ENCODE data around the gene SPEF1. TPM values are rescaled to one million over a fixed set of nuclear protein-coding genes. Genes with fewer than 3 reads are reported as not detected.

Gene SPEF1
- polyA plus RNA-seq, 3 donors = 1.3 to 2.5 (median 2.0) TPM

DNA sequence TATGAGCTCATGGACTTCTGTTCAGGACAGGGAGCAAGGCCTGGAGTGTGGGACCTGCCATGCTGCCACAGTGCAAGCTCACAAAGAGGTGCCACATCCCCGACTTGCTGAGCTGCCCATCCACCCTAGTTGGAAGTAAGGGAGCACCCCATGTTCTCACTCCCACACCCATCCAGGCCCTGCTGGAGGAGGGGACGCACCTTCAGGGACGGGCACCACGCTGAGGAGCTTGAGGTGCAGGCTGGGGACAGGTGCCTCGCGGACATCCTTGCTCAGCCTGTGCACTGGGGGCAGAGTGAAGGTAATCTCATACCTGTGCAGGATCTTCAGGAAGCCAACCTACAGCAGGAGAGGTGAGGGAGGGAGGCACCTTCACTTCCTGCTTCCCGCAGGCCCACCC is 26.0 kb downstream of the SPEF1 start:
- DNase-seq (ENCODE audit: extremely low read depth in 1 of 11, low read depth in 9 of 11, low spot score in 4 of 11) = no peak

DNA sequence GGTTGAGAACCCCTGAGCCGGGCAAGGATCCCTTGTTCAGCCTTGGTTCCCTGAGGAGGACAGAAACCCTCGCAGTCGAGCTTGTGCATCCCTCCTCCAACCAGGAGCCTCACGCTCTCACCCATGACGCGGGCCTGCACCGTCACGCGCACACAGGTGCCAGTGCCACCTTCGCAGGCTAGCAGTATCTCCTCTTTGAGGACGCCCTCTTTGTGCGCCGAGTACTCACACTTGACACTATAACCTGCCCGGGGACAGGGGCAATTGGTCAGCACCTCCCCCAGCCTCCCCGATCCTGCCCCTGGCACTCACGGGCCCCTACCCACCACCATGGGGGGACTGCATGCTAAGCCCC is 27.0 kb downstream of the SPEF1 start:
- DNase-seq (ENCODE audit: extremely low read depth in 1 of 11, low read depth in 9 of 11, low spot score in 4 of 11) = no peak

DNA sequence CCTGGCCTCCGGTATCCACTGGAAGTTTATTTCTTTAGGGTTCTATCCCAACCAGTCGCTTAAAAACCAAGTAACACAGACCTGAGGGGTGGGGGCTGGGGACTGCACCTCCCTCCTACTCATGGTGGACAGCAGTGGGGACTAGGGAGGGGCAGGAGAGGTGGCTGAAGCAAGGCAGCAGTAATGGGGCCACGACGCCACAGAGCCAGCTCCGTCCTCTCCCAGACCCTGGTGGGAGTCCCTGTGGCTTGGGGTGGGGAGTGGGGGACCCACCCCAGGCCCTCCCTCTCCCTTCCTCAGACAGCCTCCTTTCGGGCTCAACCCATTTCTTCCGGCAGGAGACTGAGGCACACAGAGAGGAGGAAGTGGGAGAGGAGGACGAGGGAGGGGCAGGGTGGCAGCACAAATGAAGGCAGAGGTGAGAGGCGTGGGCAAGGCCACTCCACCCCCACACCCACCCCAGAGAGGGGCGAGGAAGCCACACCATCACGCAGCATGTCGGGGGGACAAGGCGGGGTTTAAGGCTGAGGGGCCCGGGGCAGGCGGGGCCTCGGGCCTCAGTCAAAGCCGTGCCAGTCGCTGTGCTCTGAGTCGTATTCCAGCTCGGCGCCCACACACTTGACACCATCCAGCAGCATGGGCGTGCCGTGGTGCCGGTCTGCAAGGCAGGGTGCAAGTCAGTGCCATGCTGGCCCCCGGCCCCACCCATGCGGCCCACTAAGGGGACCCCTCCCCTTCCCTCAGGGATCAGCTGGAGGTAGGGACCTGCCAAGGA is 27.6 kb downstream of the SPEF1 start:
- no peak for DNase-seq (ENCODE audit: extremely low read depth in 1 of 11, low read depth in 9 of 11, low spot score in 4 of 11)

DNA sequence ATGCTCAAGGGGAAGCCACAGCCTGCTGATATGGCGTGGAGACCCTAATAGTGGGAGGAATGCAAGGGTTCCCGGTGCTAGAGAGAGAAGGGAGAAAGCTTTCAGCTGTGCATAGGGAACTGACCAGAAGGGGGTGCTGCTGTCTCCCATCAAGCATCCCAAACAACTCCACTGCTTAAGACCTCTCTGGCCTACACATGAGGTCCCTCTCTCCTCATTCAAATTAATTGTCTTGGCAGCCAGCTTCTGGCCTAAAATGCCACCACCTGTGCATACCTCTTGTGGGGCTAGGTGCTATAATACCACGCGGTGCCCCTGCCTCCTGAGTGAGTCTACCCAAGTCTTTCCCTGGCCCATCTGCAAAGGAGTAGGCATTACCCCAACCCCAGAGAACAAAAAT is 28.1 kb downstream of the SPEF1 start:
- DNase-seq (ENCODE audit: extremely low read depth in 1 of 11, low read depth in 9 of 11, low spot score in 4 of 11) = no peak

DNA sequence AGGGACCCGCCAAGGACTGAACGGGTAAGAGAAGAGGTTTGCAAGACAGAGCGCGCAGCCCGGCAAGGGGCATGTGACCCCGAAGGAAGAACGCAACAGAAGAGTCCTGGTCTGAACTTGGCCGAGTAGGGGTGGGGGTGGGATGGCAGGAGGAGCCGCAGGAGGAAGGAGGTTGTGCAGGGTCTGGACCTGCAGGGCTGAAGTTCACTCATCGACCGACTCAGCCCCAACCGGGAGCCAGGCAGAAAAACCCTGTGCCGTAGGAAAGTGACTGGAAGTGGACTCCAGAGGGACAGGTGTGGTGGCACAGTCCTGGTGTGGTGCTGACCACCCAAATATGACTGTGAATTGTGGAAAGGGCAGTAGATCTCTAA is 28.9 kb downstream of the SPEF1 start:
- no peak for DNase-seq (ENCODE audit: extremely low read depth in 1 of 11, low read depth in 9 of 11, low spot score in 4 of 11)

DNA sequence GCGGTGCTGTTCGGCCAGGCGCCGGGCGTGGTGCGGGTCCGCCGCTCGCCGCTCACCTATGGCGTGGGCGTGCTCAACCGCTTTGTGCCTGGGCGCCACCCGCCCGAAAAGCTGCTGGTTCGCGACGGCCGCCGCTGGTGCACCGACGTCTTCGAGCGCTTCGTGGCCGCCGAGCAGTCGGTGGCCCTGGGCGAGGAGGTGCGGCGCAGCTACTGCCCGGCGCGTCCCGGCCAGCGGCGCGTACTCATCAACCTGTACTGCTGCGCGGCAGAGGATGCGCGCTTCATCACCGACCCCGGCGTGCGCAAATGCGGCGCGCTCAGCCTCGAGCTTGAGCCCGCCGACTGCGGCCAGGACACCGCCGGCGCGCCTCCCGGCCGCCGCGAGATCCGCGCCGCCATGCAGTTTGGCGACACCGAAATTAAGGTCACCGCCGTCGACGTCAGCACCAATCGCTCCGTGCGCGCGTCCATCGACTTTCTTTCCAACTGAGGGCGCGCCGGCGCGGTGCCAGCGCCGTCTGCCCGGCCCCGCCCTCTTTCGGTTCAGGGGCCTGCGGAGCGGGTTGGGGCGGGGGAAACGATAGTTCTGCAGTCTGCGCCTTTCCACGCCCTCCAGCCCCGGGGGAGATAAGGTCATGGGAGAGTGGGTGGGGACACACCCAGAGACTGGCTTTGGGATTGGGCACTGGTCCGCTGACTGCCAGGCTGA is 29.4 kb downstream of the SPEF1 start:
- DNase-seq (ENCODE audit: extremely low read depth in 1 of 11, low read depth in 9 of 11, low spot score in 4 of 11) = no peak

DNA sequence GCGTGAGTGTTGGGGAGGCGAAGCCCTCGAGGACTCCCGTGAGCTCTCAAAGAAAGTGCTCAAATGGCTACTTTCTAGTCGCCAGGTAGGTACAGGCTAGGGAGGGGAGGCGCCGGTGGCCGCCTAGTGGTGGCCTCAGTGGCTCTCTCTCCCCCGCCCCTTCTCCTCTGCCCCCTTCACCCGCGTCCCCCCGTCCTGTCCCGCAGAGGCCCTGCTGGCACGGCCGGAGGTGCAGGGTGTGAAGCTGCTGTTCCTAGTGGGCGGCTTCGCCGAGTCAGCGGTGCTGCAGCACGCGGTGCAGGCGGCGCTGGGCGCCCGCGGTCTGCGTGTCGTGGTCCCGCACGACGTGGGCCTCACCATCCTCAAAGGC is 30.0 kb downstream of the SPEF1 start:
- DNase-seq (ENCODE audit: extremely low read depth in 1 of 11, low read depth in 9 of 11, low spot score in 4 of 11) = no peak

DNA sequence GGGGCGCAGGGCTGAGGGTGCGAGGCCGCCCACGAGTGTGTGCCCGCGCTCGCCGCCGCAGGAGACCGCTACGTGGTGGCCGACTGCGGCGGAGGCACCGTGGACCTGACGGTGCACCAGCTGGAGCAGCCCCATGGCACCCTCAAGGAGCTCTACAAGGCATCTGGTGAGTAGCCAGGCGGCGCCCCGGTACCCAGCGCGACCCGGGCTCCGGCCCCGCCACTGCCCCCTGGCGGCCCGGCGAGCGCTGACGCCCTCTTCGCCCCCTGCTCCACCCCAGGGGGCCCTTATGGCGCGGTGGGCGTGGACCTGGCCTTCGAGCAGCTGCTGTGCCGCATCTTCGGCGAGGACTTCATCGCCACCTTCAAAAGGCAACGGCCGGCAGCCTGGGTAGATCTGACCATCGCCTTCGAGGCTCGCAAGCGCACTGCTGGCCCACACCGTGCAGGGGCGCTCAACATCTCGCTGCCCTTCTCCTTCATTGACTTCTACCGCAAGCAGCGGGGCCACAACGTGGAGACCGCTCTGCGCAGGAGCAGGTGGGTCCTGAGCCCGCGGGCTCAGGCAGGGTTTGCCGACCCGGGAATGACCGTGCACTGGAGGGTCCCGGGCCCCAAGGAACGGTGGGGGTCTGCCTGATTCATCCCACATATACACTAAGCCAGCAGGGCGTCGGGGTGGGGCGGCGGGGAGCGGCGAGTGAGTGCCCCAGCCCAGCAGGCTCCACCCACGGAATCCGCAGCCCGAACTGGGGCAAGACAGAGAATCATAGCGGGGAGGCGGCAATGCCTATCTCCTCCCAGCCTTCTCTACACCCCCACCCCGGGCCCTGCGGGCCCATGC is 31.3 kb downstream of the SPEF1 start:
- no peak for DNase-seq (ENCODE audit: extremely low read depth in 1 of 11, low read depth in 9 of 11, low spot score in 4 of 11)

DNA sequence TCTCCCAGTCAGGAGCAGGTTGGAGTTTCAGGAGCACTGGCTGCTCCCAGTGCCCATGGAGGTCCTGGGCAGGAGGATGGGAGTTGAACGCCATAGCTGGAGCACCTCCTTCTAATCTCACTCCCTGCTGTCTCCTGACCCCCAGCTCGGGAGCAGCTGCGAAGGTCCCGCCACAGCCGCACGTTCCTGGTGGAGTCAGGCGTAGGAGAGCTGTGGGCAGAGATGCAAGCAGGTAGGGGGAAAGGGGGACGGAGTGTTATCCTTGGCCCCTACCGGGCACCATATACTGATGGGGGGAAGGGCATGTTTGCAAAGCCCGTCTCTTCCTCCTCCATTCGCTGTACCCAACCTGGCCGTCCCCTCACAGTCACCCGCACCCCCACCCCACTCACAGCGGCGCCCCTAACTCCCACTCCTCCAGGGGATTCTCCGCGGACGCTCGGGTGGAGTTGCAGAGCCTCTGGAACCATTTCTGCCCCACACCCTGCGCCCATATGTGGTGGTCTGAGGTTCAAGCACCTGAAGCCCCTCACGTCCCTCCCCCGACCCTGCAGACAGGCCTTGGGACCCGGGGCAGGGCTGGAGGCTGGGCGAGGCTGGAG is 32.1 kb downstream of the SPEF1 start:
- no peak for DNase-seq (ENCODE audit: extremely low read depth in 1 of 11, low read depth in 9 of 11, low spot score in 4 of 11)

DNA sequence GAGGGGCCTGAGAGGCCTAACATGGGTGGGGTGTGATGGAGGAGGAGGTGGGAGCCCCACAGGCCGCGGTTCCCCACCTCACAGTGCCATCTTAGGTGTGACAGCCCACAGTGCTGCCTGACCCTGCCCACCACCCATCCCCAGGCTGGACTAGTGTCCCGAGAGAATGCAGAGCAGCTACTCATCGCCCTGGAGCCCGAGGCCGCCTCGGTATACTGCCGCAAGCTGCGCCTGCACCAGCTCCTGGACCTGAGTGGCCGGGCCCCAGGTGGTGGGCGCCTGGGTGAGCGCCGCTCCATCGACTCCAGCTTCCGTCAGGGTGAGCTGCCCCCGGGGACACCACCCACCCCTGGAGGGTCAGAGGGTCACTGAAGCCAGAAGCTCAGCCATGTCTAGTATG is 33.2 kb downstream of the SPEF1 start:
- no peak for DNase-seq (ENCODE audit: extremely low read depth in 1 of 11, low read depth in 9 of 11, low spot score in 4 of 11)

DNA sequence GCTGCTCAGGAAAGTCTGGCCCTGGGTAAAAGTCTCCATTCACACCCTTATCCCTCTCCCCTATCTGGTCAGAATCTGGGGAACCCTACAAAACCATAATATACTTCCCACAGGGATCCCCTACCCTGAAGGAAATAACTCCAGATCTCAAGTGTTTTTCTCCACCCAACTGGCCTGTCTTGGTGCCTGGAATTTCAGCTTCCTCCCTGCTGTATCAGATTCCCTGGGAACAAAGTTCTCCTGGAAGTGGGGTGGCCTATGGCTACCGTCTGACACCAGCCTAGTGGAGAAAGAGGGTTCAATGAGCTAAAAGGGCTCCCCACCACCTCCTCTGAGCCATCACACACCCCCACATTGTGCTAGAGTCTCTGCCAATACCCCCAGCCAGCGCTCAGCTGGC is 33.8 kb downstream of the SPEF1 start:
- DNase-seq (ENCODE audit: extremely low read depth in 1 of 11, low read depth in 9 of 11, low spot score in 4 of 11) = no peak

DNA sequence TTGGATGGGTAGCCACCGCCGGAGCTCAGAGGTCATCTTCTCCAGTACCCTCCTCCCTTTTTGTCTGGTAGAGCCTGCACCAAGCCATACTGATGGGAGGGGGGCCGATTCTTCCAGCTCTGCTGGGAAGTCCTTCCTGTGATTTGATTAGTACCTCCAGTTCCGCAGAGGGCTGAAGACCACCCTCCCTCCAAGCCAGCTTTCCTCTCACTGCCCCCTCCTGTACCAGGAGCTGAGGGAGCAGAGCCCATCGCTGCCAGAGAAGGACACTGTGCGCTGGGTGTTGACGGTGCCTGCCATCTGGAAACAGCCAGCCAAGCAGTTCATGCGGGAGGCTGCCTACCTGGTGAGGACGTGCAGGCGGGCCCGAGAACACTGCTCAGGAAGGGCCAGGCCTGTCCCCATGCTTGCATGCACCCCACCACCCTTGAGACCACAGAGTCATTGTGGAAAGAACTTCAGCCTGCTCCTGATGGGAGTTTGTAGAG is 35.5 kb downstream of the SPEF1 start:
- DNase-seq (ENCODE audit: extremely low read depth in 1 of 11, low read depth in 9 of 11, low spot score in 4 of 11) = no peak

DNA sequence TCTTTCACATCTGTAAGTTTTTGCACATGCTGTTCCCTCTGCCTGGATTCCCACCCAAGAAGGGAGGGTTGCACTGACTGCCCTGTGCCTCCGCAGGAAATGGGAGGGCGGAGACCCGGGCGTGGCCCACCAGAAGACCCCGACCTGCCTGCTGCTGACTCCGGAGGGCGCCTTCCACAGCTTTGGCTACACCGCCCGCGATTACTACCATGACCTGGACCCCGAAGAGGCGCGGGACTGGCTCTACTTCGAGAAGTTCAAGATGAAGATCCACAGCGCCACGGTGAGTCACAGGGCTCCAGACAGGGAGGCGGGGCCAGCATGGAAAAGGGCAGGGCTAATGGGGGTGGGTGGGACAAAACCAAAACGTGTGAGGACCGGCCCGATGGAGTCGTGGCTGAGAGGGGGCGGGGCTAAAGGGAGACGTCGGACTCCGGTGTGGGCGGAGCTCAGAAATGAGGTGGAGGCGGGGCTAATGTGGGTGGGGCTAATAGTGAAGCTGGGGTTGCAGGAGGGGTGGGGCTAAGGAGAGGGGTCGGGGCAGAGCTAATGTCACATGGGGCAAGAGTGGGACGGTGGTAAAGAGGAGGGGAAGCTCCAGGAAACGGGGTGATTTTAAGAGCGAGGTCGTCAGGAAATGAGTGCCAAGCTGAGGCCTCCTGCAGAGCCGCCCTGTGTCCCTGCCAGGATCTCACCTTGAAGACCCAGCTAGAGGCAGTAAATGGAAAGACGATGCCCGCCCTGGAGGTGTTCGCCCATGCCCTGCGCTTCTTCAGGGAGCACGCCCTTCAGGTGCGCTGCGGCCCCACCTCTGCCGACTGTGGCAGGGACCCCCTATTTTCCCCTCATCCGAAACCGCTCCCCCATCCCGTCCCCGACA is 36.2 kb downstream of the SPEF1 start:
- no peak for DNase-seq (ENCODE audit: extremely low read depth in 1 of 11, low read depth in 9 of 11, low spot score in 4 of 11)

DNA sequence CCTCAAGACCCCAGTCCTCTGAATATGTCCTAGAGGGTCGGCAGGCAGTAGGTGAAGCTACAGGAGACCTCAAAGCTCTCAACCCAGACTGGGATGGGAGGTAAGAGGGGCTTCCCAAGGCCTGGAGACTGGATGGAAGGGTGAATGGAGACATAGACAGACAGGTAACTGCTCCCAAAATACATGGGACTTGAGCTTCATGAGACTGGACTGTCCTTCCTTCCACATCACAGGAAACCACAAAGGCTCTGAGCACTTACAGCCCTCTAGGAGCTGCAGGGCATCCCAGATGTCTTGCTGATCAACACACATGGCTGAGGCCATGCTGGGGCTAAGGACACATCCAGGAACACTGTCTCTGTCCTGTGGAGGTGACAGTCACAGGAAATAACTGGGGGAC is 37.2 kb downstream of the SPEF1 start:
- no peak for DNase-seq (ENCODE audit: extremely low read depth in 1 of 11, low read depth in 9 of 11, low spot score in 4 of 11)

DNA sequence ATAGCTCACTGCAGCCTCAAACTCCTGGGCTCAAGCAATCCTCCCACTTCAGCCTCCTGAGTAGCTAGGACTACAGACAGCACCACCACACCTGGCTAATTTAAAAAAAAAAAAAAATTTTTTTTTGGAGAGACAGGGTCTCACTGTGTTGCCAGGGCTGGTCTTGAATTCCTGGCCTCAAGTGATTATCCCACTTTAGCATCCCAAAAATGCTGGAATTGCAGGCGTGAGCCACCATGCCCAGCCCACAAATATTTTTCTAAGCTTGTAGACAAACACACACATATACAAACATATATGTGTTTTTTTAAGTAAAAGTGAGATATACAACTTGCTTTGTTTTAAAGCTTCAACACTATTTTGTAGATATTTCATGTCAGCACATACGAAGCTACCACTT is 38.0 kb downstream of the SPEF1 start:
- no peak for DNase-seq (ENCODE audit: extremely low read depth in 1 of 11, low read depth in 9 of 11, low spot score in 4 of 11)

DNA sequence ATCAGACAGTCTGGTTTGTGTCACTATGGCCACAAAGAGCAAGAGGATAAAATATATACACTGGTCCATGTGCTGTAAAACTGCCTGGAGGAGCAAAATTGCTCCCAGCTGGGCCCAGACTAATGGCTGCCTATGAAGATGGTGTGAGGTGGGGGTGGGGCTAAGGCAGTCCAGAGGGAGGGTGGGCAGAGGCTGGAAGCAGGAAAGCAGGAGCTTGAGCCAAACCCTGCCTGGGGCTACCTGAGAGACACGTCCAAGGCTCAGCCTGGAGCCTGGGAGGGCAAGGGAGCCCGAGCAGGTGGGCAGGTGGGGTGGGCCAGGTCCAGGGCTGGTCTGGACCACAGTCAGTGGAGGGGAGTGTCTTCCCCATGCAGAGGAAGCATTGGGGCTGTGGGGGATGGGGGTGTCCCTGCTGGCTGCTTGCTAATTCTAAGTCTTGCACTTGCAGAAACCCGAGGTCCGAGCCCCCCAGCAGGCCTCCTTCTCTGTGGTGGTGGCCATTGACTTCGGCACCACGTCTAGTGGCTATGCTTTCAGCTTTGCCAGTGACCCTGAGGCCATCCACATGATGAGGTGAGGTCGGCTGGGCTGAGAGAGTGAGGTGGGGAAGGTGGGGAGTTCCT is 39.3 kb downstream of the SPEF1 start:
- DNase-seq (ENCODE audit: extremely low read depth in 1 of 11, low read depth in 9 of 11, low spot score in 4 of 11) = peak in 1 of 11 donors; percentile 35

DNA sequence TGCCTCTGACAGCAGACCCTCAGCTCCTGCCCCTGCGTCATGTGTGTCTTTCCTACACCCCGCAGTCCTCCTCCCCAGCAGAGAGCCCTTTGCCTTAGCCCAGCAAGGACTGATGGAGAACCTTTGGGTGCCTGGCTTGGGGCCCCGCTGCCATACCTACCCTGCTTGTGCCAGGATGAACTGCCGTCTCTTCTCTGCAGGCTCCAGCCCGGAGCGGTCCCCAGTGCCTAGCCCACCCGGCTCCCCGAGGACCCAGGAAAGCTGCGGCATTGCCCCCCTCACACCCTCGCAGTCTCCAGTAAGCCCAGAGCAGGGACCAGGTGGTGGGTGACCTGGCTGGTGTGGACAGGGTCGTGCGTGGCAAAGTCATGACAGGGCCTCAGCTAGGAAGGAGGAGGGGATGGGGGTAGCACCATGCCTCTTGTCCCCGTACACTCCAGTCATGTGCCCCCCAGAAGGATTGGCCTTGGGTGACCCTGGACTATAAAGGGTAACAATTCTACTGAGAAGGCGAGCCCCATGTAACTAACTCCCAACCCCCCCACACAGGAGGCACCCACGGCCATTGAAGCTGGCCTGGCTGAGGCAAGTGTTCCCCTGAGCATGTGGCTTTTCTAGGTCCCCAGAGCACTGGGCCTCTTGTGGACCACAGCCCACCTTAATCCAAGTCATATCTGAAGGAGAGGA is 40.5 kb downstream of the SPEF1 start:
- DNase-seq (ENCODE audit: extremely low read depth in 1 of 11, low read depth in 9 of 11, low spot score in 4 of 11) = no peak

All from renal cortex interstitium (tissue), 11 donors.